Fibroblast of skin of left biceps (primary cell): ENCODE results near the gene PUS10.

ENCODE experiments used
- DNase-seq, 2 experiments: peaks; one replicate each; pipeline ENCODE4 v3.0.0-alpha.2; 2013; ENCODE audit warnings: low read depth in 2 of 2

The PUS10 gene

DNA sequence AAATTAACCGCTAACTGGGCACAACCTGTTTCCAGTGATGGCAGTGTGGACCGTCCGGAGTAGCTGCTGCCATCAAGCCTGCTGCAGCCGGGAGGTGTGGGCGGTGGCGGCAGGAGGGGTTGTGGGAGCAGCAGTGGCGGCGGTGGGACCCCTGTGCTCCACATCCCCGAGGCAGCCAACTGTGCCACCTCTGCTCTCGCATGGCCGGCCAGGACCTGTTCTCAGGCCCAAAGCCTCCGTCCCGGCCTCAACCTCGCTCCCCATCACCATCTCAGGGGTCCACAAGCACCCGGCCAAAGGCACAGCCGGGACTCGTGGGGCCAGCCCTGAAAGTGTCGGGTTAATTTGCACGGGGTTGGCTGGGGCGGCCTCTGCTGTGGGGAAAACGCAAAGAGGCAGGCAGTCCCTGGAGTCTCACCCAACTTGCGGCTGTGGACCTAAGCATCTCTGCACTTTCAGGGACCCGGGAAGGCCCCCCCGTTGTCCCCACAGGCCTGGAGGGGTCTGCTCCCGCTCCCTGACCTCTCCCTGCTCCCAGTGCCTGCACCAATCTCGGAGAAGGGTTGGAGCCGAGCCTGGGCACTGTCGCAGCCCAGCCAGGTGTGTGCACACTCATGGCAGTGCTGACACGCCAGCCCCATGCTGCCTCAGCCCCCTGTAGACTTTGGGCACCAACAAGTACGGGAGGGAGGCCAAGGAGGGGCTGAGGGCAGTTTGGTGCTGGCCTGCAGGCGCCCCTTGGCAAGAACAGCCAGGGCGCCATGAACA is 45.0 kb downstream of the PUS10 start:
- DNase-seq: no peak

DNA sequence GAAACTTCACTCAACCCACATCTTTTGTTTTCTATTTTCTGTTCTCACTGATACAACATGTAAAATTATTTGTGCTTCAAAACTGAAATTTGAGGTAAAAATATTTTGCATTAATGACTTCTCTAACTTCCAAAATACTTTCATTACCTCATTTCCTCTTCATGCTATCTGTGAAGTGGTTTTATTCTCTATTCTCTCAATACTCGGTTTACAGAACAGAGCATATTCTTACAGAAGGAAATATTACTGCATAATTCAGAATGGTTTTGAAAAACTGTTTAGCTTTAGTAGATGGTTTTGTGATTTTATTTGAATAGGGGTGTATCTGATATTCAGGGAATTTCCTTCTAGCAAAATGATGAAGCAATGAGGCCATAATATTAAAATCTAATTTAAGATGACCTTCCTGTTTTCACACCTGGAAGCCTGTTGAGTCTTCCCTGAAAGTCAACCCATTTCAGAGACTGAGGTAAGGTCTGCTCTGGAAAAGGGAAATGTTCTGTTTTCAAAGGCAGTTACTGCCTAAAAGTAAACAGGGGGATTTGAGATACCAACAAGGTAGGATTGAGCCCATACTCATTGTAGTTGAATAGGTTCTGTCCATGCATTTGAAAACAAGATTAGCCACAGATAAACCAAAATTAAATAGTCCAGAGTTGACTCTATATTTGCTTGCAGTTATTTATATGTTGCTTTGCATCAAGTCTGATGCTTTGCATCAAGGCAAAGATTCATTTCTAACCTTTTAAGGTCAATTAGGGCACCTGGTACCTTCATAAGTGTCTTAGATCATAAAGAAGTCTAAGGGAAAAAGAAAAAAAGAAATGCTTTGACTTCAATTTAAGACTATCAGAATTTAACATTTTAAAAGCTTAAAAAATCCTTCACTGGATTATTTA is 51.3 kb downstream of the PUS10 start:
- no peak for DNase-seq

DNA sequence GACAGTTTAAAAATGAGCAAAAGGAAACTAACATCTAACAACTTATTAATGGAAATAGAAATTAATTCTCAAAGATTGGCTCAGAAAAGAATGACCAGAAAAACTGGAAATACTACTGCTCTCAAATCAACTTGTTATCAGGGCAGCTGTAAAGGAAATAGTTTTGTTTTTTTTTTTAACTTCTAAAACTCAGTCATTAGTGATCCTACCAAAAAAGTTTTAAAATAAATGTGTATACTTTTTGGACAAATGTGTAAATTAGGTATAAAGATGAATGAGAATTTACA is 52.6 kb downstream of the PUS10 start:
- no peak for DNase-seq

DNA sequence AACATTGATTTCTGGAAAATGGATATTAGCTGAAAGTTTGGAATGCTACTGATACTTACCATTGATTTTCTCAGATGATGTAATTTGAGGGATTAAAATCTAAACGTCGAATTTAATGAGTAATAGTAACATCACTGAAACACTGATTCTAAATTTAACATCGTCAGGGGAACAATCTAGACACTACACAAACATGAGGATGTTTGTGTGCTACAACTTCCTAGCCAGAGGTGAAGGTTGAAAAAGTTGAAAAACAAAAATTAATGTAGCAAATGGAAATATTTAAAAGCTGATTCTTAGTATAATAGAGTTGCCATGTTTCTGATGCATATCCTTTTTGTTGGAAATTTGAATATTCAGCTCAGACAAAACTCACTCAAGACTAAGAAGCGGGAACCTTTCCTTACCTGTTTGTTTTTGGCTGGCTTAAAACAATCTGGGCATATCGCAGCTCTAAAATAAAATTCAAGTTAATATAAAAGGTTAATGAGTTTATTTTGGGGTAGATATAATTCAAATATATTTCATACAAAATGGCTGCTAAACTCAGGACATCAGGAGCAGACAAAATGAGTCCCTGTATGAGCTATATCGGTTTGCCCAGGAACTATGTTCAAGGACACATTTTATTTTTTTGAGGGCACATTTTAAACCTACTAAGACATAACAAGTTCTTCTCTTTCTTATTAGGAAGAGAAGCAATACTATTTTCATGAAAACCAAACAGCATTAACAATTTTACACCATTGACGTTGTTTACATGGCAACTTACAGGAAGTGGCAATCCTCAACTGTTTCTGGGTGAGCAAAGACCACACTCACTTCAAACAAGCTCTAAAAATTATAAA is 53.2 kb downstream of the PUS10 start:
- DNase-seq: no peak

DNA sequence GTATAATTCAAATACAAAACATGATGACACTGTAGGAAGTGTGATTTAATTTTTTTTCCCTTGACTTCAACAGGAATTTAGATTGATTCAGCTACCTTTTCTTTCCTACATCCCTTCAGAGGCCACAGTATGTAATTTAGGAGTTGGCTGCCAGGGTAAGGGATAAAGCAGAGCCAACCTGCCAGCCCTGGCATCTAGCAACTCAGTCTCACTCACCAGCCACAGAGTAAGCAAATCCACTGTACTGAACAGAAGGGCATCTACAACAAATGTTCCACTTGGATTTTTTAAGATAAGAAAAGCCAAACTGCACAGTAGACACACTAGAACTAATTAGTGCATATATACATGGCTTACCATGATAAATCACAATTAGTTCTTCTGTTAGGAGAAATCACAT is 54.9 kb downstream of the PUS10 start:
- DNase-seq: no peak

DNA sequence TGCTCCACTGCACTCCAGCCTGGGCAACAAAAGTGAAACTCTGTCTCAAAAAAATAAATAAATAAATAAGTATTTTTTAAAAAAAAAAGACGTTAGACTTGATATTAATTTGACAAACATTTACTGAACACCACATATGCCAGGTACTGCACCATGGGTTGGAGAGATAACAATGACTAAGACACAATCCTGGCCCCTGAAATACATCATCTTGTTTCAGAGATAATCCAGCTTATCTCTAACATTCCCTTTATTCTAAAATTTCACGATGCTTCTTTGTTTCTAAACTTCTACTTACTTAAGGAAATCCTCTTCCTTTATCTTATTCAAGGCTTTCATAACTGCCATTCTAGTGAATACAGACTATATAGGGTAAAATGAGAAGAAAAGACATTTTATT is 55.5 kb downstream of the PUS10 start:
- DNase-seq: no peak

DNA sequence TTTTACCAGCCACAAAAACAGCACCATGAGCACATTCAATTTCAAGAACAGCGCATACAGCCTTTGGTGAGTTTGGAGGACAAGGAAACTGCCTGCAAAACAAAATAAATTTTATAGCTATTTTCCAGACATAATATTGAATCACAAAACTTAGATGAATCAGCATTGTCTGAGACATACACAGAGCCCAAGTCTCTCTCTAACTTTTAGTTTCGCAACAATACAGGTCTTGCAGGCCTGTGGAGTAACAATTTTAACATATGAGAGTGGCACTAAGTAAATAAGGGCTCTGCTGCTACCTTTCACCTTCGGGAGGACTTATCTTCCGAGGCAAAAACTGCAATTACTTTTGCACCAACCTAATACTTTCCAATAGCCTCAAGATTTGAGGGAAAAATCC is 56.6 kb downstream of the PUS10 start:
- peak; percentile 8 to 14 for DNase-seq

DNA sequence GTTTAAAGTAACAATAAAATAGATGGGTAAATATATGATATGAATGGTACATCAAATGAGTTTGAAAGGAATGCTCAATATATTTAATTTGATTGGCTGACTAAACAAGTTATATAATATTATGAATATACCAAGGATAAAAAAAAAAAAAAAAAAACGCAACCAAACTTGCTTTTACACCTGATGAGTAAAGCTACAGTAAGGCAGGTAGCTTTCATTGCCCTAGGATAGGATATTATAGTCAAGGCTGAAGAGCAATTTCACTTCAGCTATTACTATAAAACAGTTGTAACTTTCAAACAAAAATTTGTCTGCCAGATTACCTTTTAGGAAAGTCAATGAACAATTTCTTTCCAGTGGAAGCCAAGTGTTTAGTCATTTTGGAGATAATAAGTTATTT is 57.3 kb downstream of the PUS10 start:
- no peak for DNase-seq

DNA sequence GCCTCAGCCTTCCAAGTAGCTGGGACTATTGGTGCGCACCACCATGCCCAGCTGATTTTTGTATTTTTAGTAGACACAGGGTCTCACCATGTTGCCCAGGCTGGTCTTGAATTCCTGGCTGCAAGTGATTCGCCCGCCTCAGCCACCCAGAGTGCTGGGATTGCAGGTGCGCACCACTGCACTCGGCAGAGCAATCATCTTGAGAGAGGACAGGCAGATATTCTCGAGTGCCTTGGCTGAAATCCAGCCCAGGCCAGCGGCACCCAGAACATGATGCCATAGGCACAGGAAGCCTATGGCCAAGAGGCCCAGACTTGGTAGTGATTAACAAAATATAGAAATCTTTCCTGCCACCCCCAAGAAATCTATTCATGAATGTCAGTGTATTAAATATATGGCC is 58.6 kb downstream of the PUS10 start:
- no peak for DNase-seq

DNA sequence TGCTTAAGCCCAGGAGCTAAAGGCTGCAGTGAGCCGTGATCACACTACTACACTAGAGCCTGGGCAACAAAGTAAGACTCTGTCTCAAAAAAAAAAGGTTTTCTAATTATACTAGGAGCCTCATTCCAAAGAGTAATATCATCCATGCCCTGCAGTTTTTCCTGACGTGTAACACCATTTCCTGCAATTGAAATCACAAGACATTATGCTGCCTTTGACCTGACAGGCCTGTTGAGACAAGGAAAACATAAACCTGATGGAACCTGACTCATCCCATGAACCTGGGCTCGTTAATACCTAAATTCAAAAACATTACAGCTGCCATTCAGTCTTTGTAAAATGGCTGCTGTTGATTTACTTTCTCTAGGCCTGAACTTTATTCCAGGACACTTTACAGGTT is 59.3 kb downstream of the PUS10 start:
- DNase-seq: peak; percentile 3 to 10

DNA sequence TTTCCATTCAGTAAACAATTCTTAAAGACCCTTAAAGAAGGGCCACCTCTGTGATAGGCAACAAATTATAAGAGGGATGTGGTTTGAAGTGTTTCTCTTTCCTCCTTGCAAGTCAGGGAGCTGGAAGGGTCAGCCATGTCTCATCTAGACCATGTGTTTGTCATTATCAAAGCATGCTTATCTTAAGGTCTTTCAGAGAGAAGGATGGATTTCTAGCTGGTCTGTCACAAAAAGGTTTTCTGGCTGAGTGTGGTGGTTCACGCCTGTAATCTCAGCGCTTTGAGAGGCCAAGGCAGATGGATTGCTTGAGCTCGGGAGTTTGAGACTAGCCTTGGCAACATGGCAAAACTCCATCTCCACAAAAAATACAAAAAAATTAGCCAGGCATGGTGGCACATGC is 59.7 kb downstream of the PUS10 start:
- peak; percentile 6 to 25 for DNase-seq

DNA sequence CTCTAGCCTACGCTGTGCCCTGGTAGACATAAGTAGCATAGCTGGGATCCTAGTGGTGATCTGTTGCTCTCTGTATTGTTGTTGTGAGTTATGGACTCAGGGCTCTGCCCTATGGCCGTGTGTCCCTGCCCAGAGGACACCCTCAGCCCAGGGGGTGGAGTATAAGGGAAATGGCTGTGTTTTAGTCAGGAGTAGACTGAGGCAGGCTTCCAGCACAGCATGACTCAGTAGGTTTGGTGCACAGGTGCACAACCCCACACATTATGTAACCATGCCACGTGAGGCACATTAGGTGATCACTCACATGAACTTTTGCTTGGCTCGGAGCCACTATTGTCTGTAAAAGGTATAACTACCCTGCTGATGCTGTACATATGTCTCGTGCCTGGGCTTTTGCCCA is 60.4 kb downstream of the PUS10 start:
- DNase-seq: no peak

DNA sequence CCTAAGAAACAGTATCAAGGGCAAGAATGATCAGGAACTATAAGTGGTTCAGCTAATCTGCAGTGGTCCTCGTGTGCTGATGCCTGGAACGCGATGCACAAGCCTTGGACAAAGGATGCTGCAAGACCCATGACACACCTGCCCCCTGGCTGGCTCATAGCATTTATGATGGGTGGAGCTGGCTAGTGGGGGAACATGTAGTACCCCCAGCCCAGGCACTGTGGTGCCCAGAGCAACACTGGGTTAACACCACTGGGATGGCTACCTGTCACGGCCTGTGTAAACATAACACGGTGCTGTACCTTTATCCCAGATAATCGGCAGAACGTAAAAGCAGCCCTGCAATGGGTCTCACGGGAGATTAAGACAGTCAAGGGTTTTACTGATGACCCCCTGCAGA is 60.8 kb downstream of the PUS10 start:
- no peak for DNase-seq

DNA sequence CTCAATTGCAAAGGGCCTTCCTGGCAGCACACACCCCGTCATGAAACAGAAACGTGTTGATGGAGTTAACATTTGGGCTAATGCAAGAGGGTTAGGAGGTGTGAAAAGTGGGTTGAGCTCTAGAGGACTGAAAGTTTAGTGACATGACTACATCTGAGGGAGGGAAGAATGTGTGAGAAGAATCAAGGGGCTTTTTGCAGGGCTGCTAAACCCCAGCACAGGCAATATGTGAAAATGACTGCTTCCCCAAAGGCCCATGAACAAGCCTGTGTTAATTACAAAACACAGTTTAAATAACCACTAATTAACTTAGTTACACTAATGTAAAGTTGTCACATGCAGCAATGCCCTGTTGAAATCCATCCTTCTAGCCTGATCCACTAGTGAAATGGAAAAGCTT is 63.9 kb downstream of the PUS10 start:
- no peak for DNase-seq

DNA sequence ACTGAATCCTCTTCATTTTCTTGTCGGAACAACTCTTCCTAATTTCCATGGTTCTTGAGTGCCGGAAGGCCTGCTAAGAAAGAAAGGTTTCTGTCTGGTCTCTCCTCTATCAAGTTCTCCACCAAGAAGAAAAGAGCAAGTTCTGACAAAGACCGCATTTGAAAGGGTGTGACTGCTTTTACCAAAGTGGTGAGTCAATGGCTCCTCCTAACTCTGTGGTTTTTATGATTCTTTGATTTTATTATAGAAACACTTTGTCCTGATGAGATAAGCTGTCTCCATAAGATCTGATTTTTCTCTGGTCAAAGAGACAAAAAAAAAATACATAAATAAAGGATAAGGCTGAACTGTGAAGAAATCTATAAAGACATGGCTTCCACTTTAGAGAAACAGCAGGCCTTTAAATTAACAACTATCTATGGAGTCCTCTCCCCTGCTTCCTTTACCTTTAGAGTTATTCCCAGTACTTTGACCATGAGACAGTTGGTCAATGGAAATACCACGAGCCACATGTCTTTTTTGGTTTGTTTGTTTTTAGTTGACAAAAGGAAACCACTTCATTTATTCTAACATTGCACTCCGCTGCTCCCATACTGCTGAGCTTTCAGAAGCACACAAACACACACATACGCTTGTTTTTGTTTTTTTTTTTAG is 69.0 kb downstream of the PUS10 start:
- no peak for DNase-seq

DNA sequence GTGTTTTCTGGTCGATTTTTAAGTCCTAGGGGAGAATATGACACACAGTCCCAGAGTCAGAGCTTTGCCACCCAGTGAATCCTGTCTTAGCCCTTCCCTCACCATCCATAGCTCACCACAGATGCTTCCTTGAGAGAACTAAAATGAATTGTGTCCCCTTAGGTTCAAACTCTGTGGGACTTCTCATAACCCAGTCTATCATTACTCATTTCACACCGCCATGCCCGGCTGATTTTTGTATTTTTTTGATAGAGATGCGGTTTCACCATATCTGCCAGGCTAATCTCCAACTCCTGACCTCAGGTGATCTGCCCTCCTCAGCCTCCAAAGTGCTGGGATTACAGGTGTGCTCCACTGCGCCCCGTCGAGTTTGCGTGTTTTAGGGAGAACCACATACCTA is 69.9 kb downstream of the PUS10 start:
- DNase-seq: no peak

DNA sequence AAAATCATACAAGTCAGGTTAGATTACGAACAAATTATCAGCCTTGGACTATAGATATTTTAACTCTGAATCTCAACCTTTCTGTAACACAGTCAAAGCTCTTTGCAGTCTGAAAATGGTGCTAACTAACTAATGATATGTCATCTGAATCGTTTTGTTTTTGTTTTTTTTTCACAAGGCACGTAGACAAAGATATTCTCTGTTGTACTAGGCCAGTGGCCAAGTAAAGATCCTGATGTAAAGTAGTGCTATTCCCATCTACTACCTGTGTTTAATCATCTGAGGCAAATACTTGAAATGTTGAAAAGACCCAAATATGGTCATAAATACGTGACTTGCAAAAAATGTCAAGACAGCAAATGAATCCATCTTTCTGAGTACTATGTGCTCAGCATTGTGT is 71.0 kb downstream of the PUS10 start:
- no peak for DNase-seq

DNA sequence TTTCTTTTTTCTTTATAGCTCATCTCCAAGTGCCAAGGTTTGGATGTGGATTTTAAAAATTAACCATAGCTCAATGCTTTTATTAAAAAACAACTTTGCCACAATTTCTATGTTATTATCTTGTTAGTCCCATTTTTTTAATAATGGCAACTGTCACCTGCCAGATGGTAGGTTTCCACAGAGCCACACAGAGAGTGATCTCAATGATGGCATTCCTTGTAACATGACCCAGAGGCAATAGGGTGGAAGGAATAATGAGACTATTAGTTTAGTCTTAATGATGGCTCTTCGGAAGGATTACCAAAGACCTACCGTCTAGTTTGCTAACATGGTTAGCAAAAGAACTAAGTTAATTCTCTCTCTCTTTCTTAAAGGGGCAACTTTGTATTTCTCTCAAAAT is 72.7 kb downstream of the PUS10 start:
- DNase-seq: no peak

DNA sequence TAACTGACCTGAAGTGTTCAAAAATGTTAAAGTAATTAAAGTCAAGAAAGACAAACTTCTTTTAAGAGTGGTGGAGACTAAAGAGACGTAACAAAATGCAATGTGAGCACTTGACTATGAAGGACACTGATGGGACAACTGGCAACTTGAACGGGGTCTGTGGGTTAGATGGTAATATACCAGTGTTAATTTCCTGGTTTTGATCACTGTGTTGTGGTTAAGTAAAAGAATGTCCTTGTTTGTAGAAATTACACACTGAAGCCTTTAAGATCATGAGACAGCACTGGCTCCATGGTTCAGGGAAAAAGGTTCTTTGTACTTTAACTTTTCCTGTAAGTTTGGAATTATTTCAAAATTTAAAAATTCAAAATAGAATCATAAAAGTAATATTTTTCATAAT is 78.4 kb downstream of the PUS10 start:
- no peak for DNase-seq

DNA sequence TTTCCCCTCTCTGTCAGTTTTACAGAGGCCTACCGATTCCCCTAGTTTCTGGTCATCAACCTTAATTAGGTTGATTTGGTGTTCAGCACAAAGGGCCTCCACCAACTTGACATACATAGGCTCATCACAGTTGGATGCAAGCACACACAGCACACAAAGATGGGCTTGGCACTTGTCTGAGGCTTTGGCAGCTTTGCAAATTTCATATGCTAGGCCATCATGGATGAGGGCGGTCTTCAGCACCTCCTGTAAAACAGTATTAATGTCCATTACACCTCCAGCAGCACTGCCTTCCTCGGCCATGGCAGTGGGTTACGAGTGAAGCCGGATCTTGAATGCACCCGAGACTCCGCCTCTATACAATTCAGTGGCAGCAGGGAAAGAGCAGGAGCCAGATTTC is 79.8 kb downstream of the PUS10 start:
- no peak for DNase-seq

DNA sequence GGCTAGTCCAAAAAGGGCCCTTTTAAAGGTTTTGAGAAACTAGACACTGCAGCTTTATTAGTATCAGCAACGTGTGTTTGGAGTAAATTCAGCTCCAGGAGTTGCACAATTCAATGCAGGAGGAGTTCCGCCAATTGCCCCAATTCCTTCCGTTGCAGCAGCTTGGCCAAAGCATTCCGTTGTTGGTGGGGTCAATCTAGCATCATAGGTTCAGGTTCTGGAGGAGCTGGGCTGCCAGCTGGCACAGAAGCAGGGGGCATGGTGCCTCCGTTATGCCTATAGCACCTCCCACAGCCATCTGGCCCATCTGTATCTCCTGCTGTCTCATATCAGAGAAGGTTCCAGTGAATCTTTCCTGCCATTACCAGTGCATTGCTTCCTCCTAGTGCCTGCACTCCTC is 81.3 kb downstream of the PUS10 start:
- DNase-seq: no peak

DNA sequence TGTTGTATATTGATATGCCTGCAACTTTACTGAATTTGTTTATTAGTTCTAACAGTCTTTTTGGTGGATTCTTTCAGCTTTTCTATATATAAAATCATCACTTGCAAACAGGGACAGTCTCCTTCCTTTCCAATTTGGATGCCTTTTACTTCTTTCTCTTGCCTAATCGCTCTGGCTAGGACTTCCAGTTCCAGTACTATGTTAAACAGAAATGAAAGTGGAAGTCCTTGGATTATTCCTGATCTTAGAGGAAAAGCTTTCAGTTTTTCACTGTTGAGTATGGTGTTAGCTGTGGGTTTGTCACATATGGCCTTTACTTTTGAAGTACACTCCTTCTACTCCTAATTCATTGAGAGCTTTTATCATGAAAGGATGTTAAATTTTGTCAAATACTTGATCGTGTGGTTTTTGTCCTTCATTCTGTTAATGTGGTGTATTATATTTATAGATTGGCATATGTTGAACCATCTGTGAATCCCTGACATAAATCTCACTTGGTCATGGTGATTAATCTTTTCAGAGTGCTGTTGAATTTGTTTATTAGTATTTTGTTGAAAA is 83.8 kb downstream of the PUS10 start:
- no peak for DNase-seq
